HG03558 (cell line): ENCODE results near the gene GFOD2.

ENCODE experiments used
- ATAC-seq: cut with Tn5 transposase; IDR thresholded peaks from one replicate; pipeline ENCODE4 v1.9.1; 2021; ENCODE audit warnings: moderate number of reproducible peaks; ENCODE audit not compliant: unreplicated experiment; ENCODE audit errors: extremely low read depth

The GFOD2 gene

DNA sequence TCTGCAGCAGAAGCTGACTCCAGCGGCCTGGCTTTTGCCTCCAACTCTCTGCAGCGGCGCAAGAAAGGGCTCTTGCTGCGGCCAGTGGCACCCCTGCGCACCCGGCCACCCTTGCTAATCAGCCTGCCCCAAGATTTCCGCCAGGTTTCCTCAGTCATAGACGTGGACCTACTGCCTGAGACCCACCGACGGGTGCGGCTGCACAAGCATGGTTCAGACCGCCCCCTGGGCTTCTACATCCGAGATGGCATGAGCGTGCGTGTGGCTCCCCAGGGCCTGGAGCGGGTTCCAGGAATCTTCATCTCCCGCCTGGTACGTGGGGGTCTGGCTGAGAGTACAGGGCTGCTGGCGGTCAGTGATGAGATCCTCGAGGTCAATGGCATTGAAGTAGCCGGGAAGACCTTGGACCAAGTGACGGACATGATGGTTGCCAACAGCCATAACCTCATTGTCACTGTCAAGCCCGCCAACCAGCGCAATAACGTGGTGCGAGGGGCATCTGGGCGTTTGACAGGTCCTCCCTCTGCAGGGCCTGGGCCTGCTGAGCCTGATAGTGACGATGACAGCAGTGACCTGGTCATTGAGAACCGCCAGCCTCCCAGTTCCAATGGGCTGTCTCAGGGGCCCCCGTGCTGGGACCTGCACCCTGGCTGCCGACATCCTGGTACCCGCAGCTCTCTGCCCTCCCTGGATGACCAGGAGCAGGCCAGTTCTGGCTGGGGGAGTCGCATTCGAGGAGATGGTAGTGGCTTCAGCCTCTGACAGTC lies 57.0 kb downstream of the GFOD2 start:
- no peak for ATAC-seq

DNA sequence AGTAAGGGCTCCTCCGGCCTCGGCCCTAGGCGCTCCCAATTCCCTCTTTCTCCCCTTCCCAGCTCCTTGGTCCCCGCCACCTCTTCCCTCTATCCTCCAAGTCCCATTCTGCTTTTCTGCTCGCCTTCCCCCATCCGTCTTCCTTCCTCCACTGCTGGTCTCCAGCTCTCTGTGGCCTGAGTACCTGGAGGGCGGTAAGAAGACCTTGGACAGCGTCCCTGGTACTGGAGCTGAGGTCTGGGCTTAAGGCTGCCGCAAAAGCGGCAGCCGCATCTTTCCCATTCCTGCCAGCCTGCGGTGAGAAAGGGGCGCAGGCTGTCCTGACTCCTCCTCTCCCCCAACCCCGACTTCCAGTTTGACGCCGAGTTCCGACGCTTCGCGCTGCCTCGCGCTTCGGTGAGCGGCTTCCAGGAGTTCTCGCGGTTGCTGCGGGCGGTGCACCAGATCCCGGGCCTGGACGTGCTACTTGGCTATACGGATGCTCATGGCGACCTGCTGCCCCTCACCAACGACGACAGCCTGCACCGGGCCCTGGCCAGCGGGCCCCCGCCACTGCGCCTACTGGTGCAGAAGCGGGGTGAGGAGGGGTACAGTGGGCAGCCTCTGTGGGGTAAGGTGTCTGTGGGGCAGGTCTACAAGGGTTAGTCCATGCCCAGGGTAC lies 57.9 kb downstream of the GFOD2 start:
- no peak for ATAC-seq

DNA sequence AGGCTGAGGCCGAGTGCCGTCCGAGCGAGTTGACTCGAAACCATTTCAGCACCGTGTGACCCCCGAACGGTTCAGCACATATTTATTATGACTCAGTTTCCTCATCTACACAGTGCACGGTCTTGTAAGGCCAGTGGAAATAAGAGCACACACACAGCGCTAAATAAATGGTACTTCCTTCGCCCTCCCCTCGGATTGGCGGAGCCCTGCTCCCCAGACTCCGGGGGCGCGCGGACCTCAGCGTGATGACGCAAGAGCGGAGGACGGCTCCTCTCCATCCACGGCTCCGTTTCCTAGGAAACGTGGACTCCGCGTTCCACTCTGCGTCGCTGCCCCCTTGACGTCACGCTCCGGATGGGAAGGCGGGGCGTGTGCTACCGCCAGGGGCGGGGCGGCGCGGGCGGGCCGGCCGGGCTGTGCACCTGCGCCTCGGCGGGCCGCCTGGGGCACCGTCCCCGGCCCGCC lies 58.5 kb downstream of the GFOD2 start, which contains the start of gene PARD6A:
TSS of gene PARD6A (plus strand) at position 397 of the 465 bp plus-strand sequence. CDS start 79 bp downstream, outside the sequence.
- ATAC-seq = peak; percentile 48

DNA sequence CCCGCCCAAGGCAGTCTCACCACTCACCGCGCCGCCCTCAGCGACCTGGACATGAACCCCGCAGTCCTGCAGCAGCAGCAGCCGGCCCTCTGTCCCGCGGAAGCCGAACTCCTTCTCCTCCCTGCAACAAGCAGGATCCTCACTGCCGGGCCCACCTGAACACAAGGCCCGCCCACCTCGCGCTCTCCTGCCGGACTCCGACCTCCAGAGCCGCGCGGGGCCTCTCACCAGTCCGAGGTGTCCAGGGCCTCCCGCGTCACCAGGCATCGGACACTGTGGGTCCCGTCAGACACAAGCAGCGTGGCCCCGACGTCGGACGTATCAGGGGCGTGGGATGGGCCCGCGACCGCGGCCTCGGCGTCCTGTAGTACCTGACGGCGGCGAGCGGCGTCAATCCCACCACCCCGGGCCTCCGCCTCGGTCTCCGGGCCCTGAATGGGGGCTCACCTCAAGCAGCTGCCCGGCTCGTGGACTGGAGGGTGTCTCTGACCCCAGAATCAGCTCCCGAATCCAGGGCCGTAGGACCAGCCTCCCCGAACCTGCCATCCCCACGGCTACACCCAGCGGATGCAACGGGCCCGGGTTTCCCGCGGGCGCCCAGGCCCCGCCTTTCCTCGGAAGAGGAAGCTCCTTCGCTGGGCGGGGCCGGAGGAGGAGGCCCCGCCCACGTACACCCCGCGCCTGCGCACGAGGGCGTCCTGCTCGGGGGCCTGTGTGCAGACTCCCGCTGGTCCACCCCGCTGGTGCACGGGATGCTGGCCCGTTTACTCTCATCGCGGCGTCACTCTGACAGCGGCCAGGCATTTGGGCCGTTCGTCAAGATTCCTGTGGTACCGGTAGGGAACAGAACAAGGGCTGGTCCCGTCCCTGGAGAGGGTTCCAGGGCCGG lies 59.2 kb downstream of the GFOD2 start, which contains the start of gene ACD:
TSS of gene ACD (minus strand) at position 586 of the 889 bp plus-strand sequence. CDS start at position 546, 40 bp downstream.
- ATAC-seq = peak; percentile 26

DNA sequence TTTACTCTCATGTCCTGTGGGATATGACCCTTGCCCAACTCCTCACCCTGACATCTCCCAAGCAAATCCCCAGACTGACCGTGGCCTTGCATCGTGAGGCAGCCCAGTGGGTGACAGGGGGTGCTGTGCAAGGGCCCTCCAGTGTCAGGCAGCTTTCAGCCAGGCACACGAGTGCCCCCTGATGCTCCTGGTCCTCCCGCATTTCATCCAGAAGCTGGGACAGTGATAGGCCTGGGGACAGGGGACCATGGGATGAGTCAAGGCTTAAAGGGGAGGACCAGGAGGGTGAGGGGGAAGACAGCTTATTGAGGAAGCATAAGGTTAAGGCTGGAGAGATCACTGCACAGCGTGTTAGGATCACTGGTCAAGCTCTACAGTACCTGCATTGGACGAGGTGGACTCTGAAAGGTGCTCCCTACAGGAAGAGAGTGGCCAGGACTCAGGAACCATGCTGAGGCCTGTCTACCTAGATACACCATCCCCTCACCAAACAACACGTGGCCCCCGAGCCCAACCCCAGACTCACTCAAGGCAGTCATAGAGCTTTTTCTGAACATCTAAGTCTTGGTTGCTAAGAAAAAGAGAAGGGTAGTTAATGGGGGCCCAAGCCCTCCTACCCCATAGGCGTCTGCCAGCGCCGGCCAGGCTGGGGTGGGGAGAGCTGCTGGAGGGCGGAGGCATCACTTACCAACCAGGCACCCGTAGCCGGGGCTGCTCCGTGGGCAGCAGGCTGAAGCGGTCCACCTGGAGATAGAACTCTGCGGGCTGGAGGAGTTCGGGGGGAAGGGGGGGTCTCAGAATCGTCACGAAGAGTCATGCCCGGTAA lies 60.1 kb downstream of the GFOD2 start:
- ATAC-seq = no peak

DNA sequence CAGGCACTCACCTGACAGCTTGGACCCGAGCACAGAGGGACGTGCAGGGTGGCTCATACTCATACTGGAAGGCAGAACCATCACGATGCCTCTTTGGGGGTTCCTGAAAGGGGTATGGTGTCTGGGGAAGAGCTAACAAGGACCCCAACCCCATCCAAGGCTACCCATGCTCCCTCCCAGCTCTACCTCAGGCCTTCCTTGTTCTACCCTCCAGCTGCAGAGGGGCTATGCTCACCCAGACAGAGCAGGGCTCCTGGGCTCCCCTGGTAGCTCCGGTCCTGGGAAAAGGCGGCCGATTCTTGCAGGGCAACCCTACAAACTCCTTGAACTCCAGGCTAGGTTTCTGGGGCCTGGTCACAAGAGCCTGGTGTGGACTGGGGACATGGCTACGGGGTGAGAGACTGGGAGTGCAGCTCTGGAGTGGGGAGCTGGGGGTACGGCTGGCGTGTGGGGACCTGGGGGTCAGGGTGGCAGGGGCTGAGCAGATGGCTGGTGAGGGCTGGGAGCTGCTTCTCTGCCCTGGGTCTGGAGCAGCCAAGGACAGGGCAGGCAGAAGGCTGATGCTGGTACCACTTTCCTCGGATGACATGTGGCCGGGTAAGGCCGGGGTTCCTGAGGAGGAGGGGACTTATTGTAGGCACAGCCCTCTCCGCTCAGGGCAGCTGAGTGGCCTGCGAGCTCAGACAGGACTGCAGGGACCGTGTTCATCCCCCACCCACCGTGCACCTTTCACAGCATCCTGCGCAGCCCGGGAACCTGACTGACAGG lies 61.2 kb downstream of the GFOD2 start:
- no peak for ATAC-seq

DNA sequence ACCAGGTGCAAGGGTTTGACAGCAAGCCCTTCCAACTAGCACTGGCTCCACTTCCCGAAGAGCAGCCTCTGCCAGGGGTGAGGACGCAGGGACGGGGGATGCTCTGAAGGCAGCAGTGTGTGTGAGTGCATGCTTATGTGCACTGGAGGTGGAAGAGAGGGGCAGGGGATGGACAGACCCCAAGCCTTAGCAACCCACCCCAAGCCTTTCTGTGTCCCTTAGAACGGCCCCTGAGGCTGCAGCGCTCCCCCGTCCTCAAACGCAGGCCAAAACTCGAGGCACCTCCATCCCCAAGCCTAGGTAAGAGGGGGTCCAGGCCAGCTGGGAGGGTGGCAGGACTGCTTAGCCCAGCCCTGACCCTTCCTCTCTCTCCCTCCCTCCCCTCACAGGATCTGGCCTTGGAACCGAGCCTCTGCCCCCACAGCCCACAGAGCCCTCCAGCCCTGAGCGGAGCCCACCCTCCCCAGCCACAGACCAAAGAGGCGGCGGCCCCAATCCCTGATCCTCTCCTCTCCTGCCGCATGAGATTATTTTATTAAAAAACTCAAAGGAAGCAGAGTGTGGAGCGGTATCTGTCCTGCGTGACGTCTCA lies 62.0 kb downstream of the GFOD2 start:
- ATAC-seq = no peak

DNA sequence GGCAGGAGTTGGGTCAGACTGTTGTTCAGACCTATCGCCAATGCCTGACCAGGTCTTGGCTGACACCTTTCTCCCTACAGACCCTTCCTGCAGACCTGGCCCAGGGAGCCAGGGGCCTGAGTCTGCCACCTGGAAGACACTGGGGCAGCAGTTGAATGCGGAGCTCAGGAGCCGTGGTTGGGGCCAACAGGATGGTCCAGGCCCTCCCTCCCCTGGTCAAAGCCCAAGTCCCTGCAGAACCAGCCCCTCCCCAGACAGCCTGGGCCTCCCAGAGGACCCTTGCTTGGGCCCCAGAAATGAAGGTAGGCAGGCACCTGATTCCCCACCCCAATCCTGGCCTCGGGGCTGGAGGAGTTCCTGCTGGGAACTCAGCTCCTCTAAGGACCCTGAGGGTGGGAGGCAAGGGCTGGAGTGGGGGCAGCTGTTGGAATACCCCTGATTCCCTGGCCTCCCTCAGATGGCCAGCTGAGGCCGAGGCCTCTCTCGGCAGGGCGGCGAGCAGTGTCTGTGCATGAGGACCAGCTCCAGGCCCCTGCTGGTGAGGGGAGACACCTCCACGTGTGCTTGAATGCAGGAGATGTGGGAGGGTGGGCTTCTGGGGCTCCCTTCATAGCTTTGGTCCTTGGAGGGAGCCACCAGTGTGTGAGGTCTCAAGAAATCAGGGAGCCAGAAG lies 62.6 kb downstream of the GFOD2 start:
- ATAC-seq = no peak

DNA sequence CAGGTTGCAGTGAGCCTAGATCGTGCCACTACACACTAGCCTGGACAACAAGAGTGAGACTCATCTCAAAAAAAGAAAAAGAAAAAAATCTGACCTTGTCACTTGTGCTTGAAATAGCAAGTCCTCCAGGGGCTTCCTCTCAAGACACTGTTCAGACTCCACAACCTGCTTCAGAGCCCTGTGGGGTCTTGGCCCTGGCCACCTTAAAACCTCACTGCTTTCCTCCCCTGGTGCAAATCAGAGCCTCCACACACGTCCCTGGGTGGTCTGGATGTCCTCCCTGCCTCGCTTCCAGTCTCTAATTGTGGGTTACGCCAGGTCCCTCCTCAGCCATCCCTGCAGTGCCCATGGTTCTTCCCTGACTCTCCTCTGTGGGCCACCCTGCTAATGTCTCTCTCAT lies 63.8 kb downstream of the GFOD2 start:
- no peak for ATAC-seq

DNA sequence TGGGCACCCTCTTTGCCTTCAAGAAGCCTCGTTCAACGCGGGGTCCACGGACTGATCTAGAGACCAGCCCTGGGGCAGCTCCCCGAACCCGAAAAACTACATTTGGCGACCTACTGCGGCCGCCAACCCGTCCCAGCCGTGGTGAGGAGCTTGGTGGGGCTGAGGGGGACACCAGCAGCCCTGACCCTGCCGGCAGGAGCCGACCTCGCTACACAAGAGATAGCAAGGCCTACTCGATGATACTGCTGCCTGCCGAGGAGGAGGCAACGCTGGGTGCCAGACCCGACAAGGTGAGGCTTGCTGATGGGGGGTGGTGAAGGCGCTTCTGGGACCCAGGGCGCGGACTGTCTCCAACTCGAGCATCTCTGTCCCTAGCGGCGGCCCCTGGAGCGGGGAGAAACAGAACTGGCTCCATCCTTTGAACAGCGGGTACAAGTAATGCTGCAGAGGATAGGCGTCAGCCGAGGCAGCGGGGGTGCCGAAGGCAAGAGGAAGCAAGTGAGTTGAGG lies 64.7 kb downstream of the GFOD2 start:
- no peak for ATAC-seq

DNA sequence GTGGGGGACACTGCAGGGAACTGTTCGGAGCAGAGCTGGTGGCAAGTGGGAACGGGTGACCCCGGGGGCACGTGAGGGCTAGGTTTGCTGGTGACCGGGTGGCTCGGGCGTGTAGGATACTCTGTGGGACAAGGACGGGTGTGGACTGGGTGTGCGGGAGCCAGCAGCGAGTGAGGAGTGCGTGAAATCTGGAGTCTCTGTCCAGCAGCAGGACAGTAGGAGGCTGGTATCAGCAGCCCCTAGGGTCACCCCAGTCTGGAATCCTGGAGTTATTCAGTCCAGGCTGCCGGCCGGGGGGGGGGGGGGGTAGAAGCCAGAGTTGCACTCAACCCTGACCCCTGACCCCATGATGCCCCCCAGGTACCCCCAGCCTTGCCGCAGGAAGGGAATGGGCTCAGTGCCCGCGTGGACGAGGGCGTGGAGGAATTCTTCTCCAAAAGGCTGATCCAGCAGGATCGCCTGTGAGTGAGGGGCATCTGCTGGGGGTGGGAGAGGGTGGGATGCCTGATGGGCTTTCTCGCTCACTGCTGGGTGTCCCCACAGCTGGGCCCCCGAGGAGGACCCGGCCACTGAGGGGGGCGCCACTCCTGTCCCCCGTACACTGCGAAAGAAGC lies 65.2 kb downstream of the GFOD2 start:
- no peak for ATAC-seq

DNA sequence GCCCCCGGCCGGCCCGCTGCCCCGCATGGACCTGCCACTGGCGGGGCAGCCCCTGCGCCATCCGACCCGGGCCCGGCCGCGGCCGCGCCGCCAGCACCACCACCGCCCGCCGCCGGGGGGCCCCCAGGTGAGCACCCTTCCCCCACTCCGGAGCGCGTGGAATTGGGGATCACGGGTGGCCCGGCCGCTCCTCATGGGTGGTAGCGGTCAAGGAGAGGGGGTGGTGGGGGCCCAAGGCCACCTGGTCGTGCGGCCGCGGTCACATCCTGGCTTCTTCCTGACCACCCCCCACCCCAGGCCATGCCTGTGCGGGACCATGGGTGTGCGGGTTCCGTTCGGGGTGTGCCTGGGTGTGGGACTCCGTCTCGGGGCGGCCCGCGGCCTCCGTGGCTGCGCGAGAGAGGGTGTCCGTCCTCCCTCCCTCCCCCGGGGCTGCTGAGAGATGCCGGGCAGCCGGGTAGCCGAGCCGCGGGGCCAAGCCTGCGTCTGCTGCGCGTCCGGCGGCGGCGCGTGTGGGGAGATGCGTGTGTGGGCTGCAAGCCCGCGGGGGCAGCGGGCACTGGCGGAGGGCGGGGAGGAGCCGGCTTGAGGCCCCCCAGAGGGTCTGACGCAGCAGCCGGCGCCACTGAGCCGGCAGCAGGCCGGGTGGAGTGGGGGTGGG lies 65.9 kb downstream of the GFOD2 start:
- ATAC-seq = no peak

DNA sequence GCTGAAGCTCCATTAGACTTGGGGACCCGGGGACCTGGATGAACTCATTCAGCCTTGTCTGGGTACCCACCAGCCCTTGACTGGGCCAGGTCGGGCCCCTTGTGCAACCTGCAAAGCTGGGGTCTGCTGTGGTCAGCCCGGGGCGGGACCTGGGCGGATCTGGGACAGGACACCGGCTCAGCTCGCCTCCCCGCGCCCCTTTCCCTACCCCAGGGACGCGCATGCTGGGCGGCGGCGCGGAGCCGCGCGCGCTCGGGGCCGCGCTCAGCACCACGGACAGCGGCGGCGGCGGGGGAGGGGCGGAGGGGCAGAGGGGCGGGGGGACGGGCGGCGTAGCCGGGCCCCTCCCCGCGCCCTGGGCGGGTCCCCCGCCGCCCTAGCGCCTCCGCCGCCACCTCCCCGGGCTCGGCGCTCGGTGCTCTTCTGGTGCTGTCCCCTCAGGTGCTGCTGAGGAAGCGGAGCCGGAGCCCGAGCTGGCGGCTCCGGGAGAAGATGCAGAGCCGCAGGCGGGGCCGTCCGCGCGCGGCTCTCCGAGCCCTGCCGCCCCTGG lies 66.5 kb downstream of the GFOD2 start:
- no peak for ATAC-seq

DNA sequence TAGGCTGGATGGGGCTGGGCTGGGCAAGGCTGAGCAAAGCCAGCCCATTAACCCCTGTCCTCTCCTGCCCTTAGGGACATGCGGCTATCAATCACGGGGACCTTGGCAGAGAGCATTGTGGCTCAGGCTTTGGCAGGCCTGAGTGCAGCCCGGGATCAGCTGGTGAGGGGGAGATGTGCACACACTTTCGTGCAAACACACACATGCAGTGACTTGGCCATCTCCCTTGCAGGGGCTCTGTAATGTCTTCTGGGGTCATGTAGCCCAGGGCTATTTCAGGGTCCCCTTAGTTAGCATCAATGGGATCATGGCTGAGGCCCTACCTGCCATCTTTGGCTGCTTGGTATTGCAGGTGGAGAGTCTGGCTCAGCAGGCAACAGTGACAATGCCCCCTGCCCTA lies 67.3 kb downstream of the GFOD2 start:
- ATAC-seq = no peak

DNA sequence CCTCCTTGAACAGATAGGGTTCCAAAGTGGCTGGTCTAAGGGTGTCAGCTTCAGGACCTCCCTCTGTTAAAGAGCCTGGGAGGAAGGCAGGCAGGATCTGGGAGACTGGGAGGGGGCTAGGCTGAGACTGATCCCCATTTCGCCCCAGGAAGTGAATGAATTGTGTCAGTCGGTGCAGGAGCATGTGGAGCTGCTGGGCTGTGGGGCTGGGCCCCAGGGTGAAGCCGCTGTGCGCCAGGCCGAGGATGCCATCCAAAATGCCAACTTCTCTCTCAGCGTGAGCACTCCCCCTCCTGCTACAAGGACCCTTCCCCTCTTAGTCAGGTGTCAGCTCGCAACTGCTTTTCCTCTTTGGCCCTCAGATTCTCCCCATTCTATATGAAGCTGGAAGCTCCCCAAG lies 68.1 kb downstream of the GFOD2 start:
- no peak for ATAC-seq

DNA sequence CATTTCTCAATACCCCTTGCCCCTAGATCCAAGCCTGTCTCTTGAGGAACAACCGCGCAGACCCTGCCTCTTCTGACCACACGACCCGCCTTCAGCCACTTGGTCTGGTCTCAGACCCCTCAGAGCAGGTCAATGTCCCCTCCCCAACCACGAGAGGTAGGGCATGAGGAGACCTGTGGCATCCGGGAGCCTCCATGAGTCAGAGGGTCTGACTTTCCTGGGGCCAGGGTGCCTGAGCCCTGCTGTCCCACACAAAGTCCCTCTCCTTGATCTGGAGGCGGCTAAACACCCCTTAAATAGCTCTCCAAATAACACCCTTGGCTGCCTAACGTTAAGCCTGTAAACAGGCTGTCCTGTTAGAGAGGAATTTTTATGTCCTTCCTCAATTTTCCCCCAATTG lies 69.1 kb downstream of the GFOD2 start:
- ATAC-seq = no peak

DNA sequence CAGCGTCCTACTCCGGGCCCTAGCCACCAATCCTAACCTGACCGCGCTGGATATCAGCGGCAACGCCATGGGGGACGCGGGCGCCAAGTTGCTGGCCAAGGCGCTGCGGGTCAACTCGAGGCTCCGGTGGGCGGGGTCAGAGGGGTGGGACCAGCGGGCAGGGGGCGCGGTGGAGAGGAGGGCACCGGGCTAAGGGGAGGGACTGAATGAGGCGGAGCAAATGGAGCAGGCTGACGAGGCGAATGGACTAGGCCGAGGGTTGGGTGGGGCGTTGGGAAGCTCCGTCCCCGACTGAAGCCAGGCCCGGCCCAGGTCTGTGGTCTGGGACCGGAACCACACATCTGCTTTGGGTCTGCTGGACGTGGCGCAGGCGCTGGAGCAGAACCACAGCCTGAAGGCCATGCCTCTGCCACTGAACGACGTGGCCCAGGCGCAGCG lies 69.6 kb downstream of the GFOD2 start:
- no peak for ATAC-seq
